Activated CD4-positive, alpha-beta memory T cell treated with anti-CD3 and anti-CD28 coated beads for 36 hours (primary cell): ENCODE data around the gene AGK. TPM values are rescaled to one million over a fixed set of nuclear protein-coding genes. Genes with fewer than 3 reads are reported as not detected.
A peak's percentile ranks its signal among the peaks of the same experiment; 100 is the strongest.
"Not testable (repeated sequence)": the region's sequence is repeated elsewhere in the genome, so short reads cannot be mapped to it uniquely, and the experiment has no call there.

ENCODE experiments used
- CTCF ChIA-PET: fragments of 350-600 bp; sonication (Branson Sonifier 250); formaldehyde crosslinking; loops from one replicate; lab custom pipeline; 2021; ENCODE audit warnings: antibody characterized with exemption, inconsistent platforms; lab: Charles Lee
- POLR2A ChIA-PET: fragments of 350-600 bp; sonication (Branson Sonifier 250); formaldehyde crosslinking; loops from one replicate; lab custom pipeline; 2021; ENCODE audit warnings: antibody characterized with exemption; lab: Charles Lee
- DNase-seq: peaks from one replicate; pipeline ENCODE4 v3.0.0-alpha.2; 2020
- H3K27ac Mint-ChIP-seq: one replicate; pipeline ENCODE4 v1.8.0; 2021; ENCODE audit warnings: mixed read lengths
- H3K27me3 Mint-ChIP-seq: one replicate; pipeline ENCODE4 v1.8.0; 2021; ENCODE audit warnings: mixed read lengths
- H3K36me3 Mint-ChIP-seq: one replicate; pipeline ENCODE4 v1.8.0; 2021; ENCODE audit warnings: mixed read lengths
- H3K4me1 Mint-ChIP-seq: one replicate; pipeline ENCODE4 v1.8.0; 2021; ENCODE audit warnings: low read depth, mixed read lengths
- H3K4me3 Mint-ChIP-seq: one replicate; pipeline ENCODE4 v1.8.0; 2021; ENCODE audit warnings: mild to moderate bottlenecking, mixed read lengths
- H3K9me3 Mint-ChIP-seq: one replicate; pipeline ENCODE4 v1.8.0; 2021; ENCODE audit warnings: mixed read lengths
- intact Hi-C: fragments of 100-400 bp; cut with micrococcal nuclease; formaldehyde crosslinking; loops from one replicate; pipeline ENCODE4 v1.15.1; 2023
- total RNA-seq, 2 experiments: library from RNA; stranded (reverse); gene quantifications; one replicate each; pipeline ENCODE4 v1.2.3, GENCODE V29; 2021

Gene AGK
- total RNA-seq, 2 experiments from 2014 or later, result 50.2 to 57.2 TPM

GRCh38 chr7:141674702-141675101, 123.5 kb downstream of the AGK start:
- peak; percentile 25 for DNase-seq
- H3K27me3 Mint-ChIP-seq, result no peaks in the 10 kb centered on the region
- ChIA-PET POLR2A (no interaction called here), CTCF (no interaction called here)
- no peak overlapping the region for H3K4me3 Mint-ChIP-seq
- H3K4me1 Mint-ChIP-seq, result peaks cover 16% of the 10 kb centered on the region
- H3K27ac Mint-ChIP-seq, result no peak overlapping the region
- intact Hi-C loops, result no loop called here
- peaks cover 5% of the 10 kb centered on the region for H3K36me3 Mint-ChIP-seq
- H3K9me3 Mint-ChIP-seq, result no peaks in the 10 kb centered on the region

GRCh38 chr7:141675436-141676215, 124.4 kb downstream of the AGK start:
- H3K9me3 Mint-ChIP-seq, result no peaks in the 10 kb centered on the region
- no peaks in the 10 kb centered on the region for H3K27me3 Mint-ChIP-seq
- intact Hi-C loops, result no loop called here
- ChIA-PET CTCF (interaction anchor here (0.6 to 1.7 kb wide), 3 partner anchors 21 to 80 kb away, joined by 3 to 9 read pairs (median 7); partner anchors contain the start of gene SSBP1), POLR2A (no interaction called here)
- no peak overlapping the region for H3K4me3 Mint-ChIP-seq
- DNase-seq, result peak; percentile 52
- peak overlapping the region; percentile 74 for H3K27ac Mint-ChIP-seq
- H3K4me1 Mint-ChIP-seq, result peaks cover 20% of the 10 kb centered on the region
- peaks cover 5% of the 10 kb centered on the region for H3K36me3 Mint-ChIP-seq

DNA sequence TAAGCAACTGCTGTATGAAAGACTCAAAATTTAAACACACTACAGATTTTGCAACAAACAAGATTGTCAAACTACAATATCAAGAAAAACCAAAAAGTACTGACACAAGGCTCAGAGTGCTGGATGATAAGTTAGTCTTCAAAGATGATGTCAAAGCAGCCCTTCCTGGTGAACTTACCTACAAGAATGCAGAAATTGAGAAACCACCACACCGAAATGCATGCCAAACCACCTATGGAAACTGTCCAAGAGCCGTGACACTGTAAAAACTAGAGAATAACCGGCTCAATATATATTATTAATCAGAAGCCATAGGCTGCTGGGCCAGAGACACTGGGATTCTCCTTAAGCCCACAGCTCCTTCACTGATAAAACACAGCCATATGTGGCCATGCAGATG, 125.4 kb downstream of the AGK start:
- Mint-ChIP-seq H3K4me1 (peaks cover 20% of the 10 kb centered on the region), H3K4me3 (no peak overlapping the region), H3K27me3 (no peaks in the 10 kb centered on the region), H3K9me3 (no peaks in the 10 kb centered on the region), H3K27ac (no peak overlapping the region), H3K36me3 (peaks cover 15% of the 10 kb centered on the region)
- no peak for DNase-seq
- CTCF ChIA-PET, result interaction anchor here (1.7 kb wide), 1 partner anchor 61 kb away, joined by 9 read pairs; the partner anchor contains the start of gene SSBP1
- POLR2A ChIA-PET, result no interaction called here
- intact Hi-C loops, result no loop called here

- no peaks in the 10 kb centered on the region for H3K9me3 Mint-ChIP-seq
- intact Hi-C loops, result loop anchor here (1.0 kb wide), 2 partner anchors 23 to 25 kb away; partner anchors contain the start of gene DENND11
- no peaks in the 10 kb centered on the region for H3K27me3 Mint-ChIP-seq
- H3K36me3 Mint-ChIP-seq, result peaks cover 24% of the 10 kb centered on the region
- DNase-seq, result no peak
- peaks cover 20% of the 10 kb centered on the region for H3K4me1 Mint-ChIP-seq
- CTCF ChIA-PET, result interaction anchor here (0.7 to 1.6 kb wide), 2 partner anchors 25 to 76 kb away, joined by 3 to 5 read pairs; no protein-coding TSS in a partner anchor
- H3K27ac Mint-ChIP-seq, result no peak overlapping the region
- no peak overlapping the region for H3K4me3 Mint-ChIP-seq
- POLR2A ChIA-PET, result no interaction called here
These were observed 127.8 kb downstream of the AGK start for GRCh38 chr7:141679014-141679413.

GRCh38 chr7:141685285-141686023, 134.2 kb downstream of the AGK start:
- no peaks in the 10 kb centered on the region for H3K9me3 Mint-ChIP-seq
- no peak overlapping the region for H3K4me3 Mint-ChIP-seq
- DNase-seq, result no peak
- POLR2A ChIA-PET, result no interaction called here
- peaks cover 3% of the 10 kb centered on the region for H3K4me1 Mint-ChIP-seq
- CTCF ChIA-PET, result interaction anchor here (0.5 to 1.3 kb wide), 2 partner anchors 53 to 252 kb away, joined by 4 read pairs; partner anchors contain the start of gene SSBP1
- intact Hi-C loops, result no loop called here
- H3K36me3 Mint-ChIP-seq, result peaks cover 38% of the 10 kb centered on the region
- H3K27ac Mint-ChIP-seq, result no peak overlapping the region
- no peaks in the 10 kb centered on the region for H3K27me3 Mint-ChIP-seq

GRCh38 chr7:141686074-141686473, 134.9 kb downstream of the AGK start:
- H3K4me3 Mint-ChIP-seq, result no peak overlapping the region
- H3K9me3 Mint-ChIP-seq, result no peaks in the 10 kb centered on the region
- POLR2A ChIA-PET, result no interaction called here
- no peaks in the 10 kb centered on the region for H3K27me3 Mint-ChIP-seq
- intact Hi-C loops, result no loop called here
- no peak overlapping the region for H3K27ac Mint-ChIP-seq
- H3K4me1 Mint-ChIP-seq, result peaks cover 3% of the 10 kb centered on the region
- H3K36me3 Mint-ChIP-seq, result peaks cover 33% of the 10 kb centered on the region
- DNase-seq, result no peak
- CTCF ChIA-PET, result interaction anchor here (1.3 kb wide), 1 partner anchor 52 kb away, joined by 4 read pairs; the partner anchor contains the start of gene SSBP1

- CTCF ChIA-PET, result interaction anchor here (1.3 kb wide), 1 partner anchor 52 kb away, joined by 4 read pairs; the partner anchor contains the start of gene SSBP1
- Mint-ChIP-seq H3K27me3 (no peaks in the 10 kb centered on the region), H3K4me3 (no peak overlapping the region), H3K36me3 (peaks cover 27% of the 10 kb centered on the region), H3K27ac (no peak overlapping the region), H3K4me1 (peaks cover 3% of the 10 kb centered on the region), H3K9me3 (no peaks in the 10 kb centered on the region)
- intact Hi-C loops, result no loop called here
- DNase-seq, result no peak
- POLR2A ChIA-PET, result interaction anchor here (0.6 kb wide), 1 partner anchor 35 kb away, joined by 4 read pairs; no protein-coding TSS in a partner anchor
These were observed 135.5 kb downstream of the AGK start for GRCh38 chr7:141686670-141687069.

DNA sequence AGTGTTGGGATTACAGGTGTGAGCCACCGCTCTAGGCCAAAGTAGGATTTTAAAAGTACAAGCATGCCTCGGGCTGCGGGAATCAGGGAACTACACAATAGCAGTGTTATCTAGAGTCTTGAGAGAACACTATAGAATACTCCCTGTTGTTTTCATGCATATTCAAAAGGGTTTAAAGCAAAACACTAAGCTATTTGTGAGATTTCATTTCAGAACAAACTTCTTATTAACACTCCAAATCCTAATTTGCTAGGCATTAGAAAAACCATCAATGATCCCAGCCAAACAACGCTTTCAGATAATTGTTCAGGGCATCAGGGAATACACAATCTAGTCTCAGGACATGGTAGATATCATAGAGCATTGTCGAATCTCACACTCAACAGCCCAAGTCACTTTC, 136.8 kb downstream of the AGK start:
- H3K36me3 Mint-ChIP-seq, result peaks cover 20% of the 10 kb centered on the region
- DNase-seq, result no peak
- H3K27me3 Mint-ChIP-seq, result no peaks in the 10 kb centered on the region
- peaks cover 3% of the 10 kb centered on the region for H3K4me1 Mint-ChIP-seq
- H3K27ac Mint-ChIP-seq, result no peak overlapping the region
- intact Hi-C loops, result no loop called here
- H3K4me3 Mint-ChIP-seq, result no peak overlapping the region
- H3K9me3 Mint-ChIP-seq, result no peaks in the 10 kb centered on the region
- ChIA-PET CTCF (no interaction called here), POLR2A (no interaction called here)

GRCh38 chr7:141689072-141689825, 138.0 kb downstream of the AGK start:
- CTCF ChIA-PET, intact Hi-C loops, H3K4me3 Mint-ChIP-seq, H3K27ac Mint-ChIP-seq, DNase-seq, POLR2A ChIA-PET, H3K4me1 Mint-ChIP-seq, H3K27me3 Mint-ChIP-seq, H3K9me3 Mint-ChIP-seq: not testable (repeated sequence)
- H3K36me3 Mint-ChIP-seq, result peaks cover 17% of the 10 kb centered on the region

- no peak for DNase-seq
- no peaks in the 10 kb centered on the region for H3K9me3 Mint-ChIP-seq
- H3K4me3 Mint-ChIP-seq, result no peak overlapping the region
- H3K4me1 Mint-ChIP-seq, result peaks cover 11% of the 10 kb centered on the region
- intact Hi-C loops, result no loop called here
- CTCF ChIA-PET, result no interaction called here
- POLR2A ChIA-PET, result no interaction called here
- no peak overlapping the region for H3K27ac Mint-ChIP-seq
- H3K27me3 Mint-ChIP-seq, result no peaks in the 10 kb centered on the region
- peaks cover 2% of the 10 kb centered on the region for H3K36me3 Mint-ChIP-seq
These were observed 140.3 kb downstream of the AGK start for GRCh38 chr7:141691540-141691939.

DNA sequence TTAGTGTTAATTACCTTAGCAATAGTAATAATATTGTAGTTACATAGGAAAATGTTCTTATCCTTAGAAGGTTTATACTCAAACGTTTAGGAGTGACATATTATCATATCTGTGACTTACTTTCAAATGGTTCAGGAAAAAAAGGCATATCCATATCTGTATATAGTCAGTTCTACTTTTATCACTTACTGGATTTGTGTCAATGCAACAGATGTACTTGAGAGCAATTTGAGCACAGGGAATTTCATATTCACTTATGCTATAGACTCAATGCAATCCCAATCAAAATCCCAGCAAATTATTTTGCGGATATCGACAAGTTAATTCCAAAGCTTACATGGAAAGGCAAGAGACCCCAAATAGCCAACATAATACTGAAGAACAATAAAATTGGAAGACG, 140.8 kb downstream of the AGK start:
- Mint-ChIP-seq H3K4me1 (peaks cover 15% of the 10 kb centered on the region), H3K9me3 (no peaks in the 10 kb centered on the region), H3K27ac (no peak overlapping the region), H3K4me3 (no peak overlapping the region), H3K27me3 (no peaks in the 10 kb centered on the region), H3K36me3 (no peaks in the 10 kb centered on the region)
- intact Hi-C loops, result no loop called here
- POLR2A ChIA-PET, result no interaction called here
- no peak for DNase-seq
- CTCF ChIA-PET, result interaction anchor here (0.7 kb wide), 1 partner anchor 404 kb away, joined by 3 read pairs; no protein-coding TSS in a partner anchor
